Muscle layer of duodenum (tissue), 2 donors: ENCODE measurements around the gene RPL18A.

ENCODE experiments used
- H3K27ac ChIP-seq: one replicate; pipeline ENCODE4 v1.7.0; 2013; ENCODE audit warnings: mild to moderate bottlenecking, low read length
- H3K27me3 ChIP-seq: one replicate; pipeline ENCODE4 v1.7.0; 2013; ENCODE audit warnings: low read depth, mild to moderate bottlenecking, control low read depth, low read length
- H3K36me3 ChIP-seq, 2 donors: one replicate each; pipeline ENCODE4 v1.7.0; 2013; ENCODE audit warnings: low read length in 2 of 2, control low read depth in 1 of 2, mild to moderate bottlenecking in 1 of 2; ENCODE audit not compliant: insufficient read depth in 2 of 2, control insufficient read depth in 1 of 2
- H3K4me1 ChIP-seq, 2 donors: one replicate each; pipeline ENCODE4 v1.7.0; 2013; ENCODE audit warnings: low read length in 2 of 2, mild to moderate bottlenecking in 2 of 2, control low read depth in 1 of 2, moderate library complexity in 1 of 2; ENCODE audit not compliant: insufficient read depth in 2 of 2, control insufficient read depth in 1 of 2
- H3K4me3 ChIP-seq, 2 donors: one replicate each; pipeline ENCODE4 v1.7.0; 2013; ENCODE audit warnings: low read length in 2 of 2, low read depth in 1 of 2, mild to moderate bottlenecking in 1 of 2
- H3K9me3 ChIP-seq, 2 donors: one replicate each; pipeline ENCODE4 v1.7.0; 2013; ENCODE audit warnings: low read length in 2 of 2, control low read depth in 1 of 2, mild to moderate bottlenecking in 1 of 2; ENCODE audit not compliant: control insufficient read depth in 1 of 2
- donor health status: healthy.

The RPL18A gene

DNA sequence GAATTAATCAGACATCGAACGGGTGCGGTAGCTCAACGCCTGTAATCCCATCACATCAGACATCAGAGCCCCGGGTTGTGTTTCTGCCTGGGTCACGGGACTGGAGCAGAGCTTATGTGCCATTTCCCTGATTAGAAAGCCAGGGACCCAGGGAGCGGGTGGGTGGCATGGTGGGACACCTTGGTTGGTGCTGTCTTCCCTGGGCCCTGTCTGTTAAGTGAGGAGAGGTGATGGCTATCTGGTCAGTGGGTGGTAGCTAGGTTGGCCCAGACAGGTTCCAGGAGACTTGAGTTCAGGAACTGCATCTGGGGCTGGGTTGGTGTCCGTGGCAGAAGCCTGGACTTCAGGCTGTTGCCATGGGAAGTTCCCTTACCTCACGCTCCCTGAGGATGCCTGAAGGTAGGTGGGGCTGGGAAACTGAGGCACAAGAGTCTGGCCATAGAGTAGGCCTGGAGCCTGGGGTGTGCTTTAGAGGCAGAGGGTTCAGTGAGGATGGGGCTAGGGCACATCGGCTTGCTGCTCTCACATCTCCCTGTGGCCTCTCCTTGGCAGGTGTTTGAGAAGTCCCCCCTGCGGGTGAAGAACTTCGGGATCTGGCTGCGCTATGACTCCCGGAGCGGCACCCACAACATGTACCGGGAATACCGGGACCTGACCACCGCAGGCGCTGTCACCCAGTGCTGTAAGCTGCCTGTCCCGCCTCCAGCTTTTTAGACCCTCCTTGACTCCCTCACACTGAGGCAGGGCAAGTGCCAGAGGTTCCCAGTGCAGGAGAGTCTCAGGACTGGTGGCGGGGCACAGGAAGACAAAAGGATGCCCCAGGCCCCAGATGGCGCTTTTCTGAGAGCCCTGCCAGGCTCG lies 2.1 kb downstream of the RPL18A start:
- Histone ChIP-seq H3K27me3 (no peaks in the 10 kb centered on the region), H3K27ac (peak overlapping the region; percentile 84), H3K36me3 (peaks cover 37 to 48% of the 10 kb centered on the region in 2 donors), H3K4me3 (peak overlapping the region; percentile 100), H3K9me3 (no peaks in the 10 kb centered on the region), H3K4me1 (peaks cover 11 to 18% of the 10 kb centered on the region in 2 donors)

DNA sequence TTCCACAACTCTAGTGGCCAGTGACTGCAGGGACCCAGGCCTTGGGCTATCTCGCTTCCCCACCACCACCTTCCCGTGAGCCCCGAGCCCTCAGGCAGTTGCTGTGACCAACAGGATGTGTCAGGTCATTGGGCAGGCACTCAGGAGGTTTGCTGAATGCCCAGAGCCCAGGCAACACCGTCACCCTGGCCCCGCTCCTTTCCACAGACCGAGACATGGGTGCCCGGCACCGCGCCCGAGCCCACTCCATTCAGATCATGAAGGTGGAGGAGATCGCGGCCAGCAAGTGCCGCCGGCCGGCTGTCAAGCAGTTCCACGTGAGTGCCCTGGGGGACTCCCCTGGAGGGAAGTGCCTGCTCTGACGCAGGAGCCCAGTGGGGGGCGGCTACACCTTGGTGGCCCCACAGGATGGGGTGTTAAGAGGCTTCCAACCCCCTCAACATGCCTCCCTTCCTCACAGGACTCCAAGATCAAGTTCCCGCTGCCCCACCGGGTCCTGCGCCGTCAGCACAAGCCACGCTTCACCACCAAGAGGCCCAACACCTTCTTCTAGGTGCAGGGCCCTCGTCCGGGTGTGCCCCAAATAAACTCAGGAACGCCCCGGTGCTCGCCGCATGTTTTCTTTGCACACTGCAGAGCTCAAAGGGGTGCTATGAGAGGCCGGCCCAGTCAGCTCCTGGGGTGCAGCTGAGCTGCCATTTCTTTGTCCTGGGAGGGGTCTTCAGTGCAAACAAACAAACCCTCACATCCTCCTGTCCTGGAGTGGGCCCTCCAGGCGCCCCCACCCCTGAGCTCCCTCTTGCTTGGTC lies 3.2 kb downstream of the RPL18A start:
- peaks cover 11 to 18% of the 10 kb centered on the region in 2 donors for H3K4me1 ChIP-seq
- no peaks in the 10 kb centered on the region for H3K27me3 ChIP-seq
- no peak overlapping the region for H3K27ac ChIP-seq
- no peak overlapping the region for H3K4me3 ChIP-seq
- peaks cover 37 to 48% of the 10 kb centered on the region in 2 donors for H3K36me3 ChIP-seq
- H3K9me3 ChIP-seq, result no peaks in the 10 kb centered on the region

DNA sequence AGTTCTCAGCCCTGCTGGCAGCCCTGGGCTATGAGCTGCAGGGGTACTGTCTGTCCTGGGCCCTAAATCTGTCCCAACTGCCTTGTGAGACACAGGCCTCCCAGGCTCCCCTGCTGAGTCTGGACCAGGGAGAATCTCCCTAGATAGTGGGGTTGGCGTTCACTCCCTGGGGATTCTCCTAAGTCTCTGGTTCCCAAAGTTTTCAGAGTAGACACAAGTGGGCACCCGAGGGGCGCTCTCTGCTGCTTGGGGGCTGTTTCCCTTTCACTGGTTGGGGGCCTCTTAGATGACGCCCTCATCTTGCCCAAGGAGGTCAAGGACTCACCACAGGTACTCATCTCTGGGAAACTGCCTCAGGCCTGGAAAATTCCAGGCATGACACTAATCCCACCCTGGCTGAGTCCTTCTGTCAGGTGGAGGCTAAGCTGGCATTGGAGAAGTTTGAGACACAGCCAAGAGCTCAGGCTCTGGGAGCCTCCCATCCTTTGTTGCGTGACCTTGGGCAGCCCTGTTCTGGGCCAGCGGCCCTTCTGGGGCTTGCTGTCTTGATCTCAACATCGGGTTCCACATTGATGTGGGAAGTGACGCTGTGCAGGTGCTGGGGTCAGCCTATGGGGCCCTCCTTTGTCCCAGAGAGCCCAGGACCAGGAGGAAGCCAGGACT lies 3.9 kb downstream of the RPL18A start:
- no peaks in the 10 kb centered on the region for H3K9me3 ChIP-seq
- no peak overlapping the region for H3K27ac ChIP-seq
- H3K4me1 ChIP-seq, result peaks cover 11 to 18% of the 10 kb centered on the region in 2 donors
- H3K36me3 ChIP-seq, result peaks cover 37 to 48% of the 10 kb centered on the region in 2 donors
- no peaks in the 10 kb centered on the region for H3K27me3 ChIP-seq
- H3K4me3 ChIP-seq, result no peak overlapping the region

DNA sequence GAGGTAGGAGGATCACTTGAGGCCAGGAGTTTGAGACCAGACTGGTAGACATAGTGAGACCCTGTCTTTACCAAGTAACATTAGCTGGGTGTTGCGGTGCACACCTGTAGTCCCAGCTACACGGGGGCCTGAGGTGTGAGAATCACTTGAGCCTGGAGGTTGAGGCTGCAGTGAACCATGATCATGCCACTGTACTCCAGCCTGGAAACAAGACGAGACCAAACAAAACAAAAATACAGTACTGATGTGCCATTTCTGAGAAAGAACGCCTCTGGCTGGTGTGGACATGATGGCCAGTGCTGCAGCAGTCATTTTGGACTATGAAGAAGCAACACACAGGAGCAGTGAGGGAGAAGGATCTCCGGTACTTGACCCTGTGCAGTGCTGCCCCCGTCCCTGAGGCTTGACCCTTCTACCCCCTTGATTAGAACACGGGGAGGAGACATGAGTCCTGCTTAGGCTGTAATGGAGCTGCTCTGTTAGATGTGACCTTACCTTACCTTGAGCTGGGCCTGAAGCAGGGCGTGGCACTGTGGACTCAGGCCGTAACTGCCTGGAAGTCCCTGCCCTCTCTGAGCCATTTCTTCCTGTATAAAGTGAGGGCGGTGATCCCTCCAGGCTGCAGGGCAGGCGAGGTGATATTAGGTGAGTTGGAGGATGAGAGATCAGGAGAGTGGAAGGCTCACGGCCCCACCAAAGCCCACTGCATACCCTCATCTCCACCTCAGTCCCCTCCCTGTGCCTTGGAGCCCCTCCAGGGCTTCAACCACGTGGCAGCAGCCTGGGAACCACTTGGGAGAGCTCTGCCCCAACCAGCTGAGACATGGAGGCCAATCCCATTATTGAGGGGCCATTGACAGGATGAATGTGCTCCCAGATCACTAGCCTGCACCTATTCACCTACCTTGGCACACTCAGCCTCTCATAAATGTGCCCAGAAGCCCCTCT lies 5.9 kb downstream of the RPL18A start:
- H3K27me3 ChIP-seq, result peaks cover under 1% of the 10 kb centered on the region
- no peak overlapping the region for H3K4me3 ChIP-seq
- H3K4me1 ChIP-seq, result peaks cover 9 to 13% of the 10 kb centered on the region in 2 donors
- peak overlapping the region; percentile 52 for H3K27ac ChIP-seq
- peaks cover 36 to 48% of the 10 kb centered on the region in 2 donors for H3K36me3 ChIP-seq
- H3K9me3 ChIP-seq, result no peaks in the 10 kb centered on the region

DNA sequence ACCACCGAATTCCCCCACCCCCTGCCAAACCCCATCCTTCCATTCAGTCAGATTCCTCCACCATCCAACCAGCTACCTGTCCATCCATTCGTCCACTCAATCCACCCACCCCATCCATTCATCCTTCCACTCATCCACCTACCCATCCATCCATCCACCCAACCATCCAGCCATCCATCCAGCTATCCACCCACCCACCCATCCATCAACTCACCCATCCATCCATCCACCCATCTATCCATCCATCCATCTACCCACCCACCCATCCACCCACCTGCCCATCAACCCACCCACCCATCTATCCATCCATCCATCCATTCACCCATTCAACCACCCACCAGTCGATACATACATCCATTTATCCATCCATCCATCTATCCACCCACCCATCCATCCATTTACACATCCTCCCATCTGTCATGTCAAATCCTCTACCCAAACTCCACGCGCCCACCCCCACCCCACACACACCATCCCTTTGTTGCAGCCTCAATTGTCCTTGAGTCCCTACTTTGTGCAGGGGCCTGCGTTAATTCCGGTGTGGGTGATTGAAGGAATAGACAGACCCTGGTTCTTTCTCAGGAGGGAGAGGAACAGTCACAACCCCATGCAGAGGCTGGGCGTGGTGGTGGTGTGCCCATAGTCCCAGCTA lies 6.7 kb downstream of the RPL18A start:
- peaks cover 31 to 46% of the 10 kb centered on the region in 2 donors for H3K36me3 ChIP-seq
- no peak overlapping the region for H3K4me3 ChIP-seq
- H3K27me3 ChIP-seq, result peaks cover 8% of the 10 kb centered on the region
- peaks cover 1 to 5% of the 10 kb centered on the region in 2 donors for H3K4me1 ChIP-seq
- no peaks in the 10 kb centered on the region for H3K9me3 ChIP-seq
- H3K27ac ChIP-seq, result no peak overlapping the region

DNA sequence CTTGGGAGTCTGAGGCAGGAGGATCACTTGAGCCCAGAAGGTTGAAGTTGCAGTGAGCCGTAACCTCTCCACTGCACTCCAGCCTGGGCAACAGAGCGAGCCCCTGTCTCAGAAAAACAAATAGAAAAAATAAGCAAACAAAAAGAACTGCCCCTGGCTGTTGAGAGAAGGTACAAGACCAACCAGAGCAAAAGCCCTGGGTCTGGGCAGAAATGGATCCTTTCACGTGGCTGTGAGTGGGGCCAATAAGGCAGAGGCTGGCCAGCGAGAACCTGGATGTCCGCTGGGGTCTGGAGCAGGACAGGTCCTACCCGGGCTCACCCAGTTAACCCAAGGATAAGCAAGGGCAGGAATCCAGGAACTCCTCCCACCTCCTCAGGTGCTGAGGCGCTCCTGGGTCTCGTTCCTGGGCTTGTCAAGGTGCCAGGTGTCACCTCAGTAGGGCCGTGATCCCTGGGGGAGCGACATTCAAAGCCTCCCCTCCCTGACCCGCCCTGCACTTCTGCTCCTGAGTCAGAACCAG lies 7.3 kb downstream of the RPL18A start:
- H3K9me3 ChIP-seq, result no peaks in the 10 kb centered on the region

DNA sequence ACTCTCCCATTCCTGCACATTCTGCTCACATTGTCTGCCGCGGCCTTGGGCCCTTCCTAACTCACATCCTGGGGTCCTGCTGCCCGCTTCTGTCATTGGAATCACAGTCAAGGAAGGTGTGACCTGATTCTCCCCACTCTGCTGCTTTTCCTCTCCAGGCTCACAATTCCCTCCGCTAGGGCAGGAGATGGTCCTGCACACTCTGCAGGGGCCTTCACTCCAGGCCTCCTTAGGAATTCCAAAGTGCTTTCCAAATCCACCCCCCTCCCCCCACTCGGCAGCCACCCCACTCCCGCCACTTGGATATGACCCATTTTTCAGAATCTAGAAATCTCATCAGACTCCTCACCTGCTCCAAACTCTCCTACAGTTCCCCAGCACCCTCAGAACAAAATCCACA lies 9.0 kb downstream of the RPL18A start:
- no peak overlapping the region for H3K27ac ChIP-seq
- H3K27me3 ChIP-seq, result peaks cover 27% of the 10 kb centered on the region
- peaks cover 9 to 24% of the 10 kb centered on the region in 2 donors for H3K36me3 ChIP-seq
- H3K4me3 ChIP-seq, result no peak overlapping the region
- H3K9me3 ChIP-seq, result no peaks in the 10 kb centered on the region
- H3K4me1 ChIP-seq, result peaks cover 0 to 8% of the 10 kb centered on the region in 2 donors

More for the DNA sequence above, 7.3 kb downstream of the RPL18A start:
- no peak overlapping the region for H3K4me3 ChIP-seq
- peaks cover 13% of the 10 kb centered on the region for H3K27me3 ChIP-seq
- no peak overlapping the region for H3K27ac ChIP-seq
- peaks cover 26 to 40% of the 10 kb centered on the region in 2 donors for H3K36me3 ChIP-seq
- H3K4me1 ChIP-seq, result no peaks in the 10 kb centered on the region

DNA sequence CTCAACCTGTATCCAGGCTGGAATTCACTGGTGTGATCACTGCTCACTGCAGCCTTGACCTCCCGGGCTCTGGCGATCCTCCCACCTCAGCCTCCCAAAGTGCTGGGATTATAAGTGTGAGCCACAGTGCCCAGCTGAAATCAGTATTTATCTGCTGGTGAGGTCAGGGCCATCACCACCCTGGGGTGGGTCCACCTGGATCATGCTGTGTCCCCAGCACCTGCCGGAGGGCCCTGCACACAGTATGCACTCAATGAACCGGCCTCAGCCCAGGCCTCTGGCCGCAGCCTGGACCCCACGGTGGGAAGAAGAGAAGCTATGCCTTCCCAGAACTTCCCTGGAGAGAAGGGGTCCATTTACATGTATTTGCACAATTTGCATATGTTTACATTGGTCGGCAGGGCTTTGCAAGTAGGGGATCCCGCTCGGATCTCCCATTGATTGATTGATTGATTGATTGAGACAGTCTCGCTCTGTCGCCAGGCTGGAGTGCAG lies 9.5 kb downstream of the RPL18A start:
- H3K27ac ChIP-seq, result no peak overlapping the region
- peaks cover 29% of the 10 kb centered on the region for H3K27me3 ChIP-seq
- H3K4me1 ChIP-seq, result peaks cover 0 to 12% of the 10 kb centered on the region in 2 donors
- no peak overlapping the region for H3K4me3 ChIP-seq
- H3K9me3 ChIP-seq, result no peaks in the 10 kb centered on the region
- H3K36me3 ChIP-seq, result peaks cover 5 to 19% of the 10 kb centered on the region in 2 donors

DNA sequence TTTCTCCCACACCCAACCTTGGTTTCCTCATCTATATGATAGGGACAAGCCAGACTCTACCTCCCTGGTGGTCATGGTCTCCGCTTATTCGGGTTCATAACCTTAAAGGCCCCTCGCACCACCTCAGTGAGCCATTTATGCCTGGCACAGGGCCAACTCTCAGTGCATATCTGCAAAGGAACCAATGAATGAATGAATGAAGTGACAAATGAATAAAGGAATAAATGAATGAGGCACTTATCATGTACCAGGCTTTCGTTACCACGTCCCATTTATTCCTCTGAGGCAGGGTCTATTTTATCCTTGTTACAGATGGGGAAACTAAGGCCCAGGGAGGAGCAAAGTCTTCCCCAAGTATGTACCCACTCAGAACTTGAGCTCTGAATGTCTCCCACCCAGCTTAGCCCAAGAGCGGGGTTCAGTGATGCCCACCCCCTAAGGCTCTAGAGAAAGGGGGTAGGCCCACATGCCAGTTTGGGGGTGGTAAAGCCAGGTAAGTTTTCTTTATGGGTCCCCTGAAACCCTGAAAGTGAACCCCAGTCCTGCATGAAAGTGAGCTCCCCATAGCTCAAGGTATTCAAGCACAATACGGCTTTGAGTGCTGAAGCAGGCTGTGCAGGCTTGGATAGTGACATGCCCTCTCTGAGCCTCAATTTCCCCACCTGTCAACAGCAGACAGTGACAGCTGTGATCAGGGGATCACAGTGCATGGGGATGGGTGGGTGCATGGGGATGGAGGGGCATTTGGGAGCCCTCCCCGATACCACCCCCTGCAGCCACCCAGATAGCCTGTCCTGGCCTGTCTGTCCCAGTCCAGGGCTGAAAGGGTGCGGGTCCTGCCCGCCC lies 11.5 kb downstream of the RPL18A start:
- no peaks in the 10 kb centered on the region for H3K9me3 ChIP-seq
- H3K36me3 ChIP-seq, result no peaks in the 10 kb centered on the region
- peaks cover 35% of the 10 kb centered on the region for H3K27me3 ChIP-seq
- peaks cover 0 to 12% of the 10 kb centered on the region in 2 donors for H3K4me1 ChIP-seq
- no peak overlapping the region for H3K4me3 ChIP-seq
- no peak overlapping the region for H3K27ac ChIP-seq
